HUES6 (cell line): ENCODE measurements around the gene SOX18.

Source experiments
- H3K27ac ChIP-seq: 2 replicates; pipeline ENCODE4 v1.7.0; 2013; ENCODE audit warnings: low read depth, mild to moderate bottlenecking, low read length, inconsistent platforms
- H3K27me3 ChIP-seq: 2 replicates; pipeline ENCODE4 v1.6.1; 2013; ENCODE audit warnings: low read length; ENCODE audit not compliant: control insufficient read depth, insufficient read depth
- H3K36me3 ChIP-seq: 2 replicates; pipeline ENCODE4 v1.6.1; 2013; ENCODE audit warnings: low read length; ENCODE audit not compliant: control insufficient read depth, insufficient read depth
- H3K4me1 ChIP-seq: 2 replicates; pipeline ENCODE4 v1.6.1; 2013; ENCODE audit warnings: low read length; ENCODE audit not compliant: control insufficient read depth, insufficient read depth
- H3K4me3 ChIP-seq: 2 replicates; pipeline ENCODE4 v1.5.1; 2013; ENCODE audit warnings: low read depth, low read length
- H3K9ac ChIP-seq: one replicate; pipeline ENCODE4 v1.6.1; 2013; ENCODE audit warnings: mild to moderate bottlenecking, low read length
- H3K9me3 ChIP-seq: 2 replicates; pipeline ENCODE4 v1.6.1; 2013; ENCODE audit warnings: low read depth, low read length; ENCODE audit not compliant: control insufficient read depth, insufficient read depth

SOX18 gene

DNA sequence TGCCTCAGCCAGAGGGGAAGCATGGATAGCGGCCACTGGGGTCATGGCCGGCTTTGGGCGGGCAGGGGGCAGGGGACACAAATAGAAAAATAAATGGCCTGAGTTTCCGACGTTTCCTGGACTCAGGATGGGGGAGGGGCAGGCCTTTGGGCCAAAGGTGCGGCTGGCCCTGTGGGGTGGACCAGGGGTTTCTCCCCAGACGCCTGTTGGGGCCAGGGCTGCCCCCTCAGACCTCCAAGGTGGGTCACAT, 7.1 kb upstream of the SOX18 start:
- Histone ChIP-seq H3K27me3 (peaks cover 3% of the 10 kb centered on the region), H3K36me3 (no peaks in the 10 kb centered on the region), H3K27ac (no peak overlapping the region), H3K9ac (no peak overlapping the region), H3K4me1 (peaks cover 35% of the 10 kb centered on the region), H3K9me3 (no peaks in the 10 kb centered on the region), H3K4me3 (no peak overlapping the region)

DNA sequence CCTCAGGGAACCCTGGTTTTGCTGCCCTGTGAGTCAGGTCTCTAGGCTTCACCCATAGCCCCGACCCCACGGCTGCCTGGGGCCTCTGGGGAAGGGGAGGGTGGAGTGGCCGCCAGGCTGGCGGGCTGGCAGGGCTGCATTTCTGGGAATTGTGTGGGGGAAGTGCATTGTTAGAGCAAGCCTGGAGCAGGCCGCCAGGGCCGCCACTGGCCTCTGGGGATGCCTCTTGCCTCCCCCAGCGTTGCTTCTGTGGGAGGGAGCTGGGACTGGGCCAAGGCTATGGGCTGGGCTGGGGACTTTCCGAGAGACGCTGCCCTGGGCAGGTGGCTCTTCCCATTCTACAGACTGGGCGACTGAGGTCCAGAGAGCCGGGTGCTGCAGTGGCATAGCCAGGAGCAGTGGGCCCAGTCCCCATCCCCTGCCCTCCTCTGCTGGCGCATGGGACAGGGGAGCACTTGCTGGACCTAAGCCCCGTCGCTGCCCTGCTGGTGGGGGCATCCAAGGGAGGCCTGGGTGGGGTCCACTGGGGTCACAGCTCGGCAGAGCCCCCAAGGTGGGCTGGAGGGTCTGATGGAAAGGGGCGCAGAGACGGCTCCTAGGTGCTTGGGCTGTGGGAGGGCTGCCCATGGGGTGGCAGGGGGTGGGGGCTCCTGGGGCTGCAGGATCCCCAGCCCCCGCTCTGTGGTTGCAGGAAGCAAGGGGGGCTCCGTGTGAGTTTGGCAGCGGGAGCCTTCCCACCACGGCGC, 6.6 kb upstream of the SOX18 start:
- Histone ChIP-seq H3K4me1 (peaks cover 35% of the 10 kb centered on the region), H3K36me3 (no peaks in the 10 kb centered on the region), H3K27me3 (peaks cover 8% of the 10 kb centered on the region), H3K27ac (no peak overlapping the region), H3K4me3 (no peak overlapping the region), H3K9me3 (no peaks in the 10 kb centered on the region), H3K9ac (no peak overlapping the region)

DNA sequence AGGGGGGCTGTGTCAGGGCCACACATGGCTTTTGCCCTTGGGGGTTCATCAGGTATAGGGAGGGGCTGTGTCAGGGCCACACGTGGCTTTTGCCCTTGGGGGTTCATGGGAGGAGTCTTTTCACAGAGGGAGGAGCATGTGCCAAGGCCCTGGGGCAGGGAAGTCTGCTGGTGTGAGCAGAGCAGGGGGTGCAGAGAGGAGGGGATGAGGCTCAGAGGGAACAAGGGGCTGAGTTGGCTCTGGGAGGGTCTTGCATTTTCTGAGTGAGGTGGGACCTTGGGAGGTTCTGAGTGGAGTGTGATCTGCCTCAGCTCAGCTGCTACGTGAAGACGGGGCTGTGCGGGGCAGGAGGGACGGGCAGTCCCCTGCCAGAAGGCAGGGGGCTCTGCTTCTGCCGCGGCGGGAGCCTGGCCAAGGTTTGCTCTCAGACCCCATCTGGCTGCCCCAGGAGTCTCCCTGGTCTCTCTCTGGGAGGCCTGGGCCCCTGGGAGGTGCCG, 6.0 kb upstream of the SOX18 start:
- Histone ChIP-seq H3K9me3 (no peaks in the 10 kb centered on the region), H3K36me3 (no peaks in the 10 kb centered on the region), H3K27ac (no peak overlapping the region), H3K4me3 (no peak overlapping the region), H3K9ac (no peak overlapping the region), H3K4me1 (peaks cover 39% of the 10 kb centered on the region), H3K27me3 (peaks cover 14% of the 10 kb centered on the region)

DNA sequence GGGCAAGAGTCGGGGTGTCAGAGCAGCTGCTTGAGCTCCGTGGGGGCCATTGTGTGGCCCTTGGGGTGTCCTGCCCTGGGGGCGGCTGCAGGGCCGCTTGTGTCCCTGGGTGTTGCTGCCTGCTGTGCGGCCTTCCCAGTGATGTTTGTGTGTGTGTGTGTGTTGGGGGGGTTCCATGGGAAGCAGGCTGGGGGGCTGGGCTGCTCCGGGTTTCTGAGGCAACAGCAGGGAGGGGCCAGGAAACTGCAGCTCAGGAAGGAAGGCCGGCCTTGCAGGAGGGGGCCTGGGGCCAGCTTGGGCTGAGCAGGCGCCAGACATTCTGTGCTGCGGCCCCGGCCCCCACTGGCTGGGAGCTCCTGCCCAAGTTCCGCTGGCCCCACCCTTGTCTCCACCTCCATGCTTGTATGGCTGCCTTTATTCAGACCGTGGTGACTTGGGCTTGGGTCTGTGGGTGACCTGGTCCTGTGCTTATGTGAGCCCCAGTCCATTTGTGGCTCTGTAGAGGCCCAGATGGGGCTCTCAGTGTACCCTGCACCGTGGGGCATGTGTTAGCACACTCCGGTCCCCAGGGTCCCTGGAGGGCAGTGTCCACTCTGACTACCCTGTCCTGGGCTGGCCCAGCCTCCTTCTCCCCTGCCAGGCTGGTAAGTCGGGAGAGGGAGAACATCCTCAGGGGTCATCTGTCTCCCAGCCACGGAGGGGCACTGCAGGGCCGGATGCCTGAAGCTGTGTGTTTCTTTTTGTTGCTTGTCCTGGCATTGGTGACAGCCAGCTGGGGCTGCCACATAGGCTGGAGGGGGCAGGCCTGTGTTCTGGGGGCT, 4.6 kb upstream of the SOX18 start:
- Histone ChIP-seq H3K4me1 (peaks cover 46% of the 10 kb centered on the region), H3K27ac (peak overlapping the region; percentile 41; the same call in 1 of the 2 replicates), H3K4me3 (0 out of 2 replicates have a peak overlapping the region, but pooled peaks have one; percentile 1), H3K27me3 (peaks cover 22% of the 10 kb centered on the region), H3K9me3 (no peaks in the 10 kb centered on the region), H3K36me3 (no peaks in the 10 kb centered on the region), H3K9ac (peak overlapping the region; percentile 30)

DNA sequence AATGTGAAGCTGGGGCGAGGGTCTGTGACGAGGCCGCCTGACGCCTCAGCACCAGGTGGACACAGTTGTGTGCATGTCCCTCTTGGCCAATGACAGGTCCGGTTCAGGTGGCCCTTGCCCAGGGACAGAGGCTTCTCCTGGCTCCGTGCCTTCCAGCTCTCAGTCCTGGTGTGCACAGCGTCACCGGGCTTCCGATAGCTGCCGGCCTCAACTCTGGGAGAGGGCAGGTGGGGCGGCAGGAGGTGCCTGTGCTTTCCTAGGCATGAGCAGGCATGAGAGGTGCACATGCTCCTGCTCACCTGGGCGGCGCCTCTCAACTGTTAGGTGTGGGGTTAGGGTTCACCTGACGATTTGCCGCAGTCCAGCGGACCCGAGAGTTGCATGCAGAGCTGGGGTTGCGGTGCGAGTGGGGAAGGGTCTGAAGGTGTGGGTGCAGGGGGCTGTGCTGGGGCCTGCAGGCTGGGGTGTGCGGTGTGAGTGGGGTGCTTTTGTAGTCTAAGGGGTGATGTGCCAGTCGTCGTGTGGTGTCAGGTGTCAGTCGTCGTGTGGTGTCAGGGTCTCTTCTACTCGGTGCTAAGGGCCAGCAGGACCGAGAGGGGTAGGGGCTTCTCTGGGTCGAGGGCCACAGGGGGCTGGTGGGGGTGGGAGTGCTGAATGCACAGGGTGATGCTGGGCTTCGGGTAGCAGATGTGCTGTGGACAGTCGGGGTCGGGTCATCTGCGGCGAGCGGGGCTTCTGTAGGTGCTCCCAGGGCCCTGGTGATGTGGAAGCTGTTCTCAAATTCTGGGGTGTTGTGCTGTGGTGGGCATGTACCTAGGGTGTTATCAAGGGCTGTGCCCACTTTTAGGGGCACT, 3.8 kb upstream of the SOX18 start:
- H3K27me3 ChIP-seq, result peaks cover 28% of the 10 kb centered on the region
- H3K36me3 ChIP-seq, result no peaks in the 10 kb centered on the region
- H3K4me1 ChIP-seq, result peaks cover 46% of the 10 kb centered on the region
- H3K9me3 ChIP-seq, result no peaks in the 10 kb centered on the region
- no peak overlapping the region for H3K27ac ChIP-seq
- H3K4me3 ChIP-seq, result no peak overlapping the region
- H3K9ac ChIP-seq, result no peak overlapping the region

DNA sequence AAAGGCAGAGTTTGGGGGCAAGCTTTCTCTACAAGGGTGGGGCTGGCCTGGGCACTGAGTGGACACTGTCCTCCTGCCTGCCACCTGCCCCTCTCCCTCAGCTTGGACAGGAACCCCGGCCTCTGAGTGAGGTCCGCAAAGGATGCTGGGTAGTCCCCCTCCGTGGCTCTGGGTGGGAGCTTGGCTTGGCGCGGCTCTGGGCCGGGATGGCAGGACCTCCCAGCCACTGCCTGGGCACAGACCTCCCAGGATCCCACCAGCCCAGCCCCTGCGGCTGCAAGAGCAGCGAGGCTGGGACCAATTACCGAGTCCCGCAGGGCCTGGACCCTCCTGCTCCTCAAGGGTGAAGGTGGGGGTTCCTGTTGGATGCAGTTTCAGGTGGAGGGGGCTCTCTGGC, 2.9 kb upstream of the SOX18 start:
- Histone ChIP-seq H3K4me1 (peaks cover 42% of the 10 kb centered on the region), H3K9ac (no peak overlapping the region), H3K27me3 (peaks cover 37% of the 10 kb centered on the region), H3K9me3 (no peaks in the 10 kb centered on the region), H3K4me3 (no peak overlapping the region), H3K36me3 (no peaks in the 10 kb centered on the region), H3K27ac (no peak overlapping the region)

DNA sequence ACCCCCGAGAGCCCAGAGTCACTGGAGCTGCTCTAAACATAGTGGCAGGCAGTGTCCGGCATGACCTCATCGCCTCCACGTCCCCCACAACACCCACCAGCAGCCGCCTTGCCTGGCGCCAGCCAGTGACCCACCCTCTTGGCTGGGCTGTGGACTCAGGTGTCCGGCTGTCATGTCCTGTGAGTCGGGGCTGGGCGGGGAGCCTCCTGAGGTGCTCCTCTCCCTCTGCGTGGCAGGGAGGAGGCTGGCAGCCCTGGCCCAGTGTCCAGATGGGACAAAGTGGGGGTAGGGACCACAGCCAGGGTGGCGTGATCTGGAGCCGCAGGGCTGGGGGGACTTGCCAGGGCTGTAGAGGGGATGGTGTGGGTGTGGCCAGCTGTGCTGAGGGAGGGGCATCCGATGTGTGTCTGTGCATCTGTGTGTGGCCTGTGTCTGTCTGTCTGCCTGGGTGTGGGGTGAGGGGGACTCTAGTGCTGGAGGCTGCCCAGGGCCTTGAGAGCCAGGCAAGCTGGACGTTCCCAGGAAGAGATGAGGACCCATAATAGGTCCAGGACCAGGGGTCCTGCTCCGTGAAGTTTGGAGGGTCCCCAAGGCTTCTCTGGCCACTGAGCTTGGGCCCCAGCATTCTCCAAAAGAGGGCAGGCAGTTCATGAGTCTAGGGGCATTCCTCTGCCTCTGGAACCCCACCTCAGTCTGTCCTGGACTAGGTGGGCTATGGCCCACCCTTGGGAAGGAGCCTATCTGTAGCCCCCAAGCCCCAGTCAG, 2.3 kb upstream of the SOX18 start:
- no peak overlapping the region for H3K9ac ChIP-seq
- no peak overlapping the region for H3K27ac ChIP-seq
- H3K4me1 ChIP-seq, result peaks cover 36% of the 10 kb centered on the region
- no peaks in the 10 kb centered on the region for H3K36me3 ChIP-seq
- H3K9me3 ChIP-seq, result no peaks in the 10 kb centered on the region
- peaks cover 43% of the 10 kb centered on the region for H3K27me3 ChIP-seq
- no peak overlapping the region for H3K4me3 ChIP-seq

DNA sequence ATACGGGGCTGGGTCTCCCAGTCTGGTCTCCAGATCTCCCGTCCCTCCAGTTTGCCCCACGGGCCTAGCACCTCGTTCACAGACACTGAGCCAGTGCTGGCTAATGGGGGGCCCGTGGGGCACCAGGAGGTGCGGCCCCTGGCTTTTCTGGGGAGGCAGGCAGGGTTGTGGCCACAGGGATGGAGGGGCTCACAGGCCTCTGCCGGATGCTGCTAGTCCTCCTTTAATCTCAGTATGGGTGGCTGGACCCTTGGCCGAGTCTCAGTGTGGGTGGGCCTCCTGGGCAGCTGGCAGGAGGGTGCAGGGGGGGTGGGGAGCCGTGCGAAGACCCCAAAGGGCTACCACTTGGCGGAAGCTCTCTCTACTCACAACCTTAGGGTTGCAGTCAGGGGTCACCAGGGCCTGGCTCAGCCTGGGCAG, 1.6 kb upstream of the SOX18 start:
- H3K36me3 ChIP-seq, result no peaks in the 10 kb centered on the region
- H3K27me3 ChIP-seq, result peaks cover 50% of the 10 kb centered on the region
- H3K9me3 ChIP-seq, result no peaks in the 10 kb centered on the region
- H3K4me3 ChIP-seq, result no peak overlapping the region
- H3K4me1 ChIP-seq, result peaks cover 32% of the 10 kb centered on the region
- H3K9ac ChIP-seq, result no peak overlapping the region
- no peak overlapping the region for H3K27ac ChIP-seq

DNA sequence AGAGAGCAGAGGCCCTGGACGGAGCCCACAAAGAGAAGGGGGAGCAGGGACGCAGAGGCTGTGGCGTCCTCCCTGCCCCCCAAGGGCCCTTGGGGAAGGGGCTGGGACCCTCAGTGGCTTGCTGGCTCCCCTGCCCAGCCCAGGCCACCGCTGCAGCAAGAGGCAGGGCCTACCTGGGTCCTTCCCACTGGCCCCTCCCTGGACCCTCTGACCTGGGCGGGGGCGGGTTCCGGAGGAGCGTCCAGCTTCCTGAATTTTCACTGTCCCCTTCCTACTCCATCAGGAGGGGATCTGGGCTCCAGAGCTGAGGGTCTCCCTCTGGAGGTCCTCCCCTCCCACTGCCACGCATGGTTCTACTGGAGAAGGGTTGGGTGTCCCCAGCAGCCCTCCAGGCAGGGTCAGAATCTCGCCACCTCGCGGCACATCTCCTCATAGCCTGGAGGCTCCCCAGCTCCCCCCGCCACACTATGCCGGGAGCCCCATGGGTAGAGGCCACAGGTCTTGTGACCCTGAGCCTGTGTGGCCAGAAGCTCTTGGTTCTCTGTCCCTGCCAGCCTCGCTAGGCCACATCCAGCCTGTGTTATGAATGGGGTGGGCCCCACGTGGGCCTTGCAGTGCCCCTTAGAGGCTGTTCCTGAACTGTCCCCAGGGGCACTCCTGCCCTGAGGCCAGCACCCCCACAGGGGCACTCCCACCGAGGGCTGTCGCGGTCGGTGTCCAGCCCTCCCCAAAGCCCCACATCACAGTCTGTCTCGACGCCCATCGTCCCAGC, 1.0 kb upstream of the SOX18 start:
- Histone ChIP-seq H3K4me1 (peaks cover 31% of the 10 kb centered on the region), H3K9ac (no peak overlapping the region), H3K36me3 (no peaks in the 10 kb centered on the region), H3K27me3 (peaks cover 56% of the 10 kb centered on the region), H3K27ac (no peak overlapping the region), H3K4me3 (peak overlapping the region; percentile 42), H3K9me3 (no peaks in the 10 kb centered on the region)

DNA sequence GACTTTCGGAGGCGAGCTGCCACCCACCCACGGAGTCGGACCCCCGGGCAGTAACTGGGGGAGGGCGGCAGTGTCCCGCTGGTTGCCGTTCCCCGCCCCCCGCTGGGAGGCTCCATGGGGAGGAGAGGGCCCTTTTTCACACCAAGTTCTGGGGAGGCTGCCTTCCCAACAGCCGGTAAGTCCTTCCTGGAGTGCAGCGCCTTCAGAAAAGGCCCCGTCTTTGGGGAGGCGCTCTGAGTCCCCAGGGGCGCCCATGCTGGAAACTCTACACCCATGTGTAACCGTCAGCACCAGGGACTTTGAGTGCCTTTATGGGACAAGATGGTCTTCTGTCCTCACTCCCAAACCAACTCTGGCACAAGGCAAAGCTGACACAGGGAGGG, 430 bp upstream of the SOX18 start:
- Histone ChIP-seq H3K9ac (no peak overlapping the region), H3K27me3 (peaks cover 62% of the 10 kb centered on the region), H3K9me3 (no peaks in the 10 kb centered on the region), H3K4me1 (peaks cover 37% of the 10 kb centered on the region), H3K4me3 (peak overlapping the region; percentile 42), H3K36me3 (no peaks in the 10 kb centered on the region), H3K27ac (no peak overlapping the region)
